KMS-11 (cell line): ENCODE measurements around the gene FGFR4.

Experiments used
- H2AFZ ChIP-seq: fragments of 200-600 bp; sonication (generic); 2 replicates; pipeline ENCODE4 v1.6.1; 2016; ENCODE audit warnings: antibody characterized with exemption, mixed run types, low read depth
- H3K27ac ChIP-seq: fragments of 200-600 bp; sonication (generic); 2 replicates; pipeline ENCODE4 v1.6.1; 2016; ENCODE audit warnings: mild to moderate bottlenecking, mixed run types
- H3K27me3 ChIP-seq: fragments of 200-600 bp; sonication (generic); 2 replicates; pipeline ENCODE4 v1.6.1; 2017; ENCODE audit warnings: mild to moderate bottlenecking, low read depth, mixed run types, moderate library complexity; ENCODE audit not compliant: insufficient read depth
- H3K36me3 ChIP-seq: fragments of 200-600 bp; sonication (generic); 2 replicates; pipeline ENCODE4 v1.6.1; 2017; ENCODE audit warnings: mild to moderate bottlenecking, mixed run types; ENCODE audit not compliant: insufficient read depth
- H3K4me1 ChIP-seq: fragments of 200-600 bp; sonication (generic); 2 replicates; pipeline ENCODE4 v1.6.1; 2016; ENCODE audit warnings: mild to moderate bottlenecking, low read depth, mixed run types; ENCODE audit not compliant: poor library complexity, severe bottlenecking
- H3K4me2 ChIP-seq: fragments of 200-600 bp; sonication (generic); 2 replicates; pipeline ENCODE4 v1.7.0; 2016; ENCODE audit warnings: mild to moderate bottlenecking, mixed run types
- H3K4me3 ChIP-seq: fragments of 200-600 bp; sonication (generic); IDR thresholded peaks from 2 replicates; pipeline ENCODE4 v1.6.1; 2017; ENCODE audit warnings: low read depth, low read length, mixed read lengths; ENCODE audit not compliant: insufficient read depth
- H3K79me2 ChIP-seq: fragments of 200-600 bp; sonication (generic); 2 replicates; pipeline ENCODE4 v1.6.1; 2016; ENCODE audit warnings: low read depth, mixed run types; ENCODE audit not compliant: insufficient read depth
- H3K9ac ChIP-seq: fragments of 200-600 bp; sonication (generic); 2 replicates; pipeline ENCODE4 v1.6.1; 2016; ENCODE audit warnings: mild to moderate bottlenecking, mixed run types
- H4K20me1 ChIP-seq: fragments of 200-600 bp; sonication (generic); 2 replicates; pipeline ENCODE4 v1.6.1; 2016; ENCODE audit warnings: mild to moderate bottlenecking, mixed run types; ENCODE audit not compliant: insufficient read depth
- TF ChIP-seq, protein P1 (sequence below): fragments of 200-600 bp; sonication (generic); conservative IDR thresholded peaks from 2 replicates; pipeline ENCODE4 v1.6.1; 2017; ENCODE audit warnings: low read depth, mild to moderate bottlenecking, antibody characterized with exemption, low read length, moderate library complexity, mixed read lengths

FGFR4 gene

DNA sequence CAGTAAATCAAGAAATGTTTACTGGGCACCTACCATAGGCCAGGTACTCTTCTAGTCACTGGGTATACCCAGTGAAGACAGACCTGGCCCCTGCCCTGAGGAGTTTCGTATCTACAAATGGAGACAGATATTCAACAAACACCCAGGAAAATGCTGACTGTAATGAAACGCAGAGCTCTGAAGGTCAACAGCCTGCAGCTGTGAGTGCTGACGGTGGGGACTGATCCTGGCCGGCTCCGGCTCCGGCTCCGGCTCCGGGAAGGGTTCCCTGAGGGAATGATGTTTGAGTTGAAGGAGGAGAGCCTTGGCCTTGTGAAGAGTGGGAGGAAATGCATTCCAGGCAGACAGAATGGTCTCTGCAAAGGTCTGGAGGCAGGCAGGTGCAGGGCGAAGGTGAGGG lies 23.1 kb downstream of the FGFR4 start:
- H3K36me3 ChIP-seq = no peaks in the 10 kb centered on the region
- H3K4me1 ChIP-seq = peaks cover 17% of the 10 kb centered on the region
- H3K27ac ChIP-seq = no peak overlapping the region
- no peak overlapping the region for H3K4me3 ChIP-seq
- peak overlapping the region; percentile 34; the same call in 1 of the 2 replicates for H2AFZ ChIP-seq
- no peaks in the 10 kb centered on the region for H4K20me1 ChIP-seq
- no peak overlapping the region for H3K4me2 ChIP-seq
- TF ChIP-seq, protein P1, sequence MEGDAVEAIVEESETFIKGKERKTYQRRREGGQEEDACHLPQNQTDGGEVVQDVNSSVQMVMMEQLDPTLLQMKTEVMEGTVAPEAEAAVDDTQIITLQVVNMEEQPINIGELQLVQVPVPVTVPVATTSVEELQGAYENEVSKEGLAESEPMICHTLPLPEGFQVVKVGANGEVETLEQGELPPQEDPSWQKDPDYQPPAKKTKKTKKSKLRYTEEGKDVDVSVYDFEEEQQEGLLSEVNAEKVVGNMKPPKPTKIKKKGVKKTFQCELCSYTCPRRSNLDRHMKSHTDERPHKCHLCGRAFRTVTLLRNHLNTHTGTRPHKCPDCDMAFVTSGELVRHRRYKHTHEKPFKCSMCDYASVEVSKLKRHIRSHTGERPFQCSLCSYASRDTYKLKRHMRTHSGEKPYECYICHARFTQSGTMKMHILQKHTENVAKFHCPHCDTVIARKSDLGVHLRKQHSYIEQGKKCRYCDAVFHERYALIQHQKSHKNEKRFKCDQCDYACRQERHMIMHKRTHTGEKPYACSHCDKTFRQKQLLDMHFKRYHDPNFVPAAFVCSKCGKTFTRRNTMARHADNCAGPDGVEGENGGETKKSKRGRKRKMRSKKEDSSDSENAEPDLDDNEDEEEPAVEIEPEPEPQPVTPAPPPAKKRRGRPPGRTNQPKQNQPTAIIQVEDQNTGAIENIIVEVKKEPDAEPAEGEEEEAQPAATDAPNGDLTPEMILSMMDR = no peak
- no peaks in the 10 kb centered on the region for H3K79me2 ChIP-seq
- no peaks in the 10 kb centered on the region for H3K27me3 ChIP-seq
- H3K9ac ChIP-seq = no peak overlapping the region

DNA sequence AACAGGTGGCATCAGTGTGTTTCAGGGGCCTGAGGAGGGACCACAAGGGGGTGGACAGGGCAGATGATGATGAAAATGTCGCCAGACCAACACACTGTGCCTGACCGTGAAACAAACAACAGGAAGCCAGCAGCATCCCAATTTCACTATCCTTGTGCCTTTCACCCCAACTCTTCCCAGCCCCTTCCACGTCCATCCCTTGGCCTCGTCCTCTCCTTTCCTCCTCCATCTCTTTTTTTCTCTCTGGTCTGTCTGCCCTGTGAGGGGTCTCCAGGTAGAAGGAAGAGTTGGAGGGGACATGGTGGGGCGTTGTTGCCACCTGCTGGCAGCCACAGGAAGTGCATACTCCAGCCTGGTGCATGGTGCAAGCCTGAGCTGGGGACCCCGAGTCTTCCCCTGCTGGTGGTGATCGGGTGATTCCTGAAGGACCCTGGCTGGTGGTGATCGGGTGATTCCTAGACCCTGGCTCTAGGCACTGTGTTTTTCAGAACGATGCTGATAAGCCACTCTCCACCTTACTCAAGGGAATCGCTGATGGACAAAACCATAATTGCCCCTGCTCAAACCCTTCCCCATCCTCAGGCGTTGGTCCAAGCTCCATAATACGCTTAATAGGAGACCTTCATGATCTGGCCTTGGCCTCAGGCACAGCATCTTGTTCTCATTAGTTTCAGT lies 25.1 kb downstream of the FGFR4 start:
- peak overlapping the region; percentile 52; the same call in 1 of the 2 replicates for H2AFZ ChIP-seq
- H3K36me3 ChIP-seq = no peaks in the 10 kb centered on the region
- no peaks in the 10 kb centered on the region for H3K27me3 ChIP-seq
- peaks cover 17% of the 10 kb centered on the region for H3K4me1 ChIP-seq
- no peak overlapping the region for H3K4me3 ChIP-seq
- no peaks in the 10 kb centered on the region for H4K20me1 ChIP-seq
- H3K27ac ChIP-seq = no peak overlapping the region
- TF ChIP-seq, protein P1 = peak; percentile 93
- H3K4me2 ChIP-seq = no peak overlapping the region
- H3K79me2 ChIP-seq = no peaks in the 10 kb centered on the region
- no peak overlapping the region for H3K9ac ChIP-seq

GRCh38 chr5:177112589-177113220 lies 26.0 kb downstream of the FGFR4 start:
- peaks cover 17% of the 10 kb centered on the region for H3K4me1 ChIP-seq
- no peaks in the 10 kb centered on the region for H3K36me3 ChIP-seq
- no peak overlapping the region for H3K27ac ChIP-seq

DNA sequence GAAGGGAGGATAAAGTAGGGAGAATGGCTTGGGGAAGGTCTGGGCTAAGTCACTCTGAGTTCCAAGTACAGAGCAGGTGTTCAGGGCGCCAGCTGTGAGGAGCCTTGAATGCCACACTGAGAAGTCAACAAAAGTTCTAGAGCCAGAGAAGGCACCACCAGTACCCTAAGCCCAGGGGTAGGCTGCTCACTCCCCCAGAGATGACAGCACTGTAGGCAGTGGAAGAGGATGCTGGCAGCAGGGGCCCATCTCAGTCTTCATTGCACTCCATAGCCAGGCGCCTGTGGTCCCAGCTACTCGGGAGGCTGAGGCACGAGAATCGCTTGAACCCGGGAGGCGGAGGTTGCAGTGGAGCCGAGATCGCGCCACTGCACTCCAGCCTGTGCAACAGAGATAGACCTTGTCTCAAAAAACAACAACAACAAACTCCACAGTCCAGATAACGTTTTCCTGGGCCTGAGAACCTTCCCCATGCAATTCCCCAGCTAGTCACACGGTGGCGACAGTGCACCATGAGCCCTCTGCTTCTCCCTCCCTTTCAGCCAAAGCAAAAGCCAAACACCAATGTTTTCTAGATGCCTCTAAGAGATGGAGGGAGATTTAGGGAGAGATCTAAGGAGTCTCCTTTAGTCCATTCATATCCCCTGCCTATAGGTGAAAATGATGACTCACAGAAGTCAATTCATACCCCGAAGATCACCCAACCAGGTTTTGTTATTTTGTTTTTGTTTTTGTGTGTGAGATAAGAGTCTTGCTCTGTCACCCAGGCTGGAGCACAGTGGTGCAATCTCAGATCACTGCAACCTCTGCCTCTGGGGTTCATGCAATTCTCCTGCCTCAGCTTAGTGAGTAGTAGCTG lies 27.1 kb downstream of the FGFR4 start:
- H2AFZ ChIP-seq = peak overlapping the region; percentile 80
- H3K4me3 ChIP-seq = no peak overlapping the region
- no peaks in the 10 kb centered on the region for H4K20me1 ChIP-seq
- no peaks in the 10 kb centered on the region for H3K36me3 ChIP-seq
- no peaks in the 10 kb centered on the region for H3K79me2 ChIP-seq
- TF ChIP-seq, protein P1 = peak; percentile 90
- no peak overlapping the region for H3K9ac ChIP-seq
- no peak overlapping the region for H3K27ac ChIP-seq
- H3K4me1 ChIP-seq = peaks cover 17% of the 10 kb centered on the region
- H3K27me3 ChIP-seq = no peaks in the 10 kb centered on the region
- H3K4me2 ChIP-seq = no peak overlapping the region

More at GRCh38 chr5:177112589-177113220, 26.0 kb downstream of the FGFR4 start:
- H2AFZ ChIP-seq = no peak overlapping the region
- no peaks in the 10 kb centered on the region for H4K20me1 ChIP-seq
- H3K79me2 ChIP-seq = no peaks in the 10 kb centered on the region
- TF ChIP-seq, protein P1 = no peak
- H3K9ac ChIP-seq = no peak overlapping the region
- H3K4me3 ChIP-seq = no peak overlapping the region
- no peak overlapping the region for H3K4me2 ChIP-seq
- H3K27me3 ChIP-seq = no peaks in the 10 kb centered on the region
